Skeletal muscle satellite cell (primary cell): ENCODE measurements around the gene TRHDE.

Experiments
- H3K27me3 ChIP-seq: 2 replicates; pipeline ENCODE4 v1.7.0; 2013; ENCODE audit warnings: low read length; ENCODE audit not compliant: control insufficient read depth, insufficient read depth
- H3K36me3 ChIP-seq: 2 replicates; pipeline ENCODE4 v1.7.0; 2013; ENCODE audit warnings: mild to moderate bottlenecking, control low read depth, low read length; ENCODE audit not compliant: insufficient read depth
- H3K4me1 ChIP-seq: 2 replicates; pipeline ENCODE4 v1.7.0; 2013; ENCODE audit warnings: low read length; ENCODE audit not compliant: control insufficient read depth, insufficient read depth
- H3K4me2 ChIP-seq: 2 replicates; pipeline ENCODE4 v1.7.0; 2013; ENCODE audit warnings: mild to moderate bottlenecking, low read length
- H3K4me3 ChIP-seq: 2 replicates; pipeline ENCODE4 v1.7.0; 2013; ENCODE audit warnings: low read length
- H3K9ac ChIP-seq: 2 replicates; pipeline ENCODE4 v1.7.0; 2013; ENCODE audit warnings: mild to moderate bottlenecking, low read depth, low read length, moderate library complexity
- H3K9me3 ChIP-seq: replicated peaks from 2 replicates; pipeline ENCODE4 v1.7.0; 2013; ENCODE audit warnings: mild to moderate bottlenecking, control low read depth, low read length

Gene TRHDE

GRCh38 chr12:72476301-72476700, 204.1 kb downstream of the TRHDE start:
- Histone ChIP-seq H3K4me2 (no peak overlapping the region), H3K4me3 (no peak overlapping the region), H3K9ac (no peak overlapping the region), H3K4me1 (no peaks in the 10 kb centered on the region), H3K36me3 (no peaks in the 10 kb centered on the region), H3K27me3 (no peaks in the 10 kb centered on the region), H3K9me3 (no peaks in the 10 kb centered on the region)

DNA sequence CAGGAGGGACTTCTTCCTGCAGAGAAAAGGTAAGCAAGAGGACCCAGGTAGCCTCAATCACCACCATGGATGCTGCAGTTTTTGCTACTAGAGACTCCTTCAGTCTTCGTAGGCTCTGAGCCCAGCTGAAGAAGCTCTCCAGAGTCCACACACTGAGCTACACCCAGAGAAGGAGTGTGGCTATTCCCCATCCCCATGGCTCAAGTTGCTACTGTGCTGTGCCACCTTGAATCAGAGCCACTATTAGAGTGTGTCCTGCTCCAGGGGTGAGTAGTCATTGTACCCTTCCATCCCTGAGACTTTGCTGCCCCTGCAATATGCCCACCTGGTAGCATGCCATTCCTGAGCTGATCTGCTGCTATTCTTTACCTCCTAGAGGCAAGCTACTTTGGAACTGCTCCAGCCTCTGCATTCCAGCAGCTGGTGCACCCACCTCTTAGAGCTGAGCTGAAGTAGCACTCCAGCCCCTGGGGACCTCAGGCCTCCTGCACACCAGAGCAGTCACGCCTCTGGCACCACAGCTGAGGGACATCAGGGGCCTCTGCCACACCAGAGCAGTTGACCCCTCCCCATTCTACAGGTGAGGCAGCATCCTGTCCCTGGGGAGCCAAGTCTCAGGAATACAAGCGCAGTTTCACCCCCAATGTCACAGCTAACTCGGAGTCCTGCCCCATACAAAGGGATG, 213.0 kb downstream of the TRHDE start:
- H3K4me2 ChIP-seq: no peak overlapping the region
- H3K4me1 ChIP-seq: no peaks in the 10 kb centered on the region
- no peaks in the 10 kb centered on the region for H3K36me3 ChIP-seq
- no peaks in the 10 kb centered on the region for H3K27me3 ChIP-seq
- no peak overlapping the region for H3K4me3 ChIP-seq
- H3K9ac ChIP-seq: no peak overlapping the region
- H3K9me3 ChIP-seq: no peaks in the 10 kb centered on the region

DNA sequence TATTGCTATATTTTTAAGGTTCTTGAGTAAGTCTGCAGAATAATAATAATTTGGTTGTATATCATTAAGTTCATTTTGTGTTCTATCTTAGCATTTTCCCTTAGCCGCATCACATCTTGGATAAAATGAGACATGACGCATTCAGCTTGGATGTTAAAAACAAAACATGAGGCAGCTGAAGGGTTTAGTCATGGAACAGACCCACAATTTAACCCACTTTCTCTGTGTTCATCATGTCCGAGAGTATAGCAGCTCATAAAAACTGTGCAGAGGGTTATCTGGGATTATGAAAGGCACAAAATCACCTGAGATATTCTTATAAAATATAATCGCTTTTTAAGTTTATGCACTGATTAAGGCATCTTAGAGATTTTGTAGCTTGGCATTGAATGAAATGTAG, 219.3 kb downstream of the TRHDE start:
- Histone ChIP-seq H3K9me3 (no peaks in the 10 kb centered on the region), H3K4me3 (no peak overlapping the region), H3K4me1 (peaks cover 6% of the 10 kb centered on the region), H3K4me2 (no peak overlapping the region), H3K9ac (no peak overlapping the region), H3K27me3 (no peaks in the 10 kb centered on the region), H3K36me3 (no peaks in the 10 kb centered on the region)

DNA sequence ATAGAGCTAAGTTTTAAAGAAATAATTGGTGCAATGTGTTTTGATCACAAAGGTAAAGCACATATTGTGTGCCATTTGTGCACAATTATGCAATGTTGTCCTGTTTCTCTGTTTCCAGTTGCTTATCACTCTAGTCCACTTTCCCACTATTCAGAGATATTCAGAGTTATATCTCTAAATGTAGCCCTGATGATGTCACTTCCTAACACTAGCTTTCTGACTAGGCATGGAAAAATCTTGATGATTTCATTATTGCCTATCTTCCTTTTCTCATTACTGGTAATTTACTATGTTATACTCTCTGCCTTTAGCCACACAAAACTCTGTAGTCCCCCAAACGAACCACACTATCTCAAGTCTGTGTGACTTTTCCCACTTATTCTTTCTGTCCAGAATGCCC, 221.2 kb downstream of the TRHDE start:
- no peaks in the 10 kb centered on the region for H3K27me3 ChIP-seq
- no peak overlapping the region for H3K4me3 ChIP-seq
- peaks cover 6% of the 10 kb centered on the region for H3K4me1 ChIP-seq

GRCh38 chr12:72498354-72498753, 226.2 kb downstream of the TRHDE start:
- Histone ChIP-seq H3K9me3 (no peaks in the 10 kb centered on the region), H3K36me3 (no peaks in the 10 kb centered on the region), H3K4me2 (no peak overlapping the region), H3K4me3 (no peak overlapping the region), H3K9ac (no peak overlapping the region), H3K27me3 (no peaks in the 10 kb centered on the region), H3K4me1 (peaks cover 4% of the 10 kb centered on the region)

More for the DNA sequence above, 221.2 kb downstream of the TRHDE start:
- Histone ChIP-seq H3K9ac (no peak overlapping the region), H3K36me3 (no peaks in the 10 kb centered on the region), H3K4me2 (no peak overlapping the region), H3K9me3 (no peaks in the 10 kb centered on the region)

- no peak overlapping the region for H3K9ac ChIP-seq
- peaks cover 4% of the 10 kb centered on the region for H3K4me1 ChIP-seq
- no peaks in the 10 kb centered on the region for H3K9me3 ChIP-seq
- H3K4me2 ChIP-seq: no peak overlapping the region
- no peaks in the 10 kb centered on the region for H3K27me3 ChIP-seq
- no peak overlapping the region for H3K4me3 ChIP-seq
- no peaks in the 10 kb centered on the region for H3K36me3 ChIP-seq
Observed at GRCh38 chr12:72499244-72499643, 227.1 kb downstream of the TRHDE start.

GRCh38 chr12:72502546-72502945, 230.4 kb downstream of the TRHDE start:
- no peak overlapping the region for H3K4me2 ChIP-seq
- H3K9me3 ChIP-seq: no peaks in the 10 kb centered on the region

GRCh38 chr12:72505227-72505626, 233.1 kb downstream of the TRHDE start:
- H3K9me3 ChIP-seq: no peaks in the 10 kb centered on the region
- no peaks in the 10 kb centered on the region for H3K4me1 ChIP-seq
- no peak overlapping the region for H3K4me2 ChIP-seq
- H3K4me3 ChIP-seq: no peak overlapping the region
- no peak overlapping the region for H3K9ac ChIP-seq
- H3K27me3 ChIP-seq: no peaks in the 10 kb centered on the region
- H3K36me3 ChIP-seq: no peaks in the 10 kb centered on the region

More at GRCh38 chr12:72502546-72502945, 230.4 kb downstream of the TRHDE start:
- H3K4me1 ChIP-seq: peaks cover 4% of the 10 kb centered on the region
- no peaks in the 10 kb centered on the region for H3K36me3 ChIP-seq
- H3K27me3 ChIP-seq: no peaks in the 10 kb centered on the region
- no peak overlapping the region for H3K9ac ChIP-seq
- H3K4me3 ChIP-seq: no peak overlapping the region

DNA sequence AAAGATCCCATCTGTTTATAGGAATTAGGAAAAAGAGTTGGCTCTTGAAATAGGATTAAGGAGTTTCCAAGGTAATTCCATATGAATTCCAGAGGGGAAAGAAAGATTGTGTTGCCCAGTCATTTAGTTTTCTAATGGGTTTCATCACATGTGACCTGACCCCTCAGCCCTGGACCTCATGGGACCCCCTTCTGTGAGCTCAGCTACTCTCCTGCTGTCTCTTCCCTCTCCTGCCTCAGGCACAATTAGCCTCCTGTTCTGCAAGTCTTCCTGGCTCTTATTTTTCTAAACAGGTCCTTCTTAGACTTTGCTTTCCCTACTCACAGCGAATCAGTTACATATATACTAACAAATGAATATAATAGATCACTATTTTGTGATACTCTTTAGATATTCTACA, 237.7 kb downstream of the TRHDE start:
- Histone ChIP-seq H3K36me3 (no peaks in the 10 kb centered on the region), H3K4me3 (no peak overlapping the region), H3K9ac (no peak overlapping the region), H3K9me3 (no peaks in the 10 kb centered on the region), H3K4me1 (peaks cover 9% of the 10 kb centered on the region), H3K27me3 (no peaks in the 10 kb centered on the region), H3K4me2 (no peak overlapping the region)

GRCh38 chr12:72510772-72511171, 238.6 kb downstream of the TRHDE start:
- Histone ChIP-seq H3K9me3 (no peaks in the 10 kb centered on the region), H3K4me1 (peaks cover 9% of the 10 kb centered on the region), H3K4me3 (no peak overlapping the region), H3K9ac (no peak overlapping the region), H3K36me3 (no peaks in the 10 kb centered on the region), H3K27me3 (no peaks in the 10 kb centered on the region), H3K4me2 (no peak overlapping the region)

DNA sequence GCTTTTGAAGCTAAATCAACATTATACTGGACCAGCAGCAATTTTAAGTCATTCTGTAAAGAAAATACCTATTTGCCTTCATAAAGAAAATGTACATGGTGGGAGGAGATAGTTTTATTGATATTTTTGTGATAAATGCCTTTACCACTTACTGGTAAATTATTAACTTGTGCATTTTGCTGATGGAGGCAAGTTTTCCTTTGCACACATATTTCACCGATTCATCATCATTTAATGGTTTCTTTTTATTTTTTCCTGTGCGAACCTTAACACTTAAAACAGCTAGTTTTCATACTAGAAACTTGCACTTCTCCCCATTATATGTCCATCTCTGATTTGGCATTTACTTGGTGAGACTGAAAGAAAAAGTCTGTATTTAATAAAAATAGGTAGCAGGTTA, 239.3 kb downstream of the TRHDE start:
- Histone ChIP-seq H3K9ac (no peak overlapping the region), H3K4me3 (peak overlapping the region; percentile 43), H3K36me3 (no peaks in the 10 kb centered on the region), H3K9me3 (no peaks in the 10 kb centered on the region), H3K27me3 (no peaks in the 10 kb centered on the region), H3K4me1 (peaks cover 9% of the 10 kb centered on the region), H3K4me2 (peak overlapping the region; percentile 76)

GRCh38 chr12:72511906-72512305, 239.7 kb downstream of the TRHDE start:
- Histone ChIP-seq H3K27me3 (no peaks in the 10 kb centered on the region), H3K36me3 (no peaks in the 10 kb centered on the region), H3K4me2 (peak overlapping the region; percentile 76), H3K9me3 (no peaks in the 10 kb centered on the region), H3K9ac (no peak overlapping the region), H3K4me1 (peaks cover 9% of the 10 kb centered on the region), H3K4me3 (peak overlapping the region; percentile 43)
